PC-9 (cell line): ENCODE measurements around the gene DYNC2LI1.

Experiments used
- CTCF ChIP-seq: fragments of 200-600 bp; sonication (generic); conservative IDR thresholded peaks from 2 replicates; pipeline ENCODE4 v1.6.1; 2017; ENCODE audit warnings: mixed run types, antibody characterized with exemption, mild to moderate bottlenecking, moderate library complexity
- EZH2 ChIP-seq: fragments of 200-600 bp; sonication (generic); IDR thresholded peaks from 2 replicates; pipeline ENCODE4 v1.8.0; 2017; ENCODE audit warnings: antibody characterized with exemption, low read depth

GRCh38 chr2:43787895-43788294 is 14.1 kb downstream of the DYNC2LI1 start:
- no peak for TF ChIP-seq CTCF
- TF ChIP-seq EZH2, result no peak
